TTC549 (cell line): ENCODE measurements around the gene GPC3.

Experiments
- FAIRE-seq: peaks from 2 replicates; lab custom pipeline; 2012; peaks lifted over from hg19 to GRCh38; lab: Jason Lieb, UNC

GPC3 gene

DNA sequence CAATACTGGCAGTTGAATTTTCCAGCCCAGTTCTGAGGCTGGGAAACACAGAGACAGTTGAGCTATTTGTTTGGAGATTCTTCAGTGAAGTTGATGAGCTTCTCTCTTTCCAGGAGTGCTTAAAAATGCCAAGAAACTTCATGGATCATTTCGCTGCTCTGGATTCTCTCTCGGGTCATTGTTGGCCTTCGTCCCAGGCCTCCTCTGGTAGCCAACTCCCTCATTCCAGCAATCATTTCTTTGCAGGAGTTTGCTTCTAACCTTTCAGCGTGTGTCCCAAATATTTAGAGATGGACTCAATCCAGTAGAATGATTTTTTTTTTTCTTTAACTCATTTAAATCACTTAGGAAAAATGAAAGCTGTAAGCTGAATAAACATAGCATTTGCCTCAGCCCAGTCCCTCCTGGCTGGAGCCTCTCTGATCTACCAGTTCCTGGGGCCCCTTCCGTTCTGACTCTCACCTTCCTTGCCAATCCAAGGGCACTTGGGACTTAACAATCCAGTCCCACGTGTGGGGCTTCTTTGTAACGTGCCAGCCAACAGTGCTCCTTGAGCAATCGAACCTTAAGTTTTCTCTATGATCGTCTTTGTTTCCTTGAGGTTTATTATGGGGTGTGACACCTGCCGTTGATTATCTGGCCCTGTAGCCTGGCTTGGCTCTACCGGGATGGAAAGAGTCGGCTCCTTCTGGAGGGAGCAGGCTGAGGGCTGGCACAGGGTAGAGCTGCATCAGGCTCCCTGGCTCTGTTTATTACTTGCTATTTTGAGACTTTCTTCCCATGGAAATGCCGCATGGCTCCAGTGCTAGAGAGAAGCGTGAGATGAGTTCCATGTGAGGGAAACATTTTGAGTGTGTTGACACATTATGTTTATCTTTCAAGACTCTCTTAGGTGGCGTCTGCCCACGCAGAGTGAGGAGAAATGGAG lies 489.7 kb downstream of the GPC3 start:
- FAIRE-seq, result no peak

DNA sequence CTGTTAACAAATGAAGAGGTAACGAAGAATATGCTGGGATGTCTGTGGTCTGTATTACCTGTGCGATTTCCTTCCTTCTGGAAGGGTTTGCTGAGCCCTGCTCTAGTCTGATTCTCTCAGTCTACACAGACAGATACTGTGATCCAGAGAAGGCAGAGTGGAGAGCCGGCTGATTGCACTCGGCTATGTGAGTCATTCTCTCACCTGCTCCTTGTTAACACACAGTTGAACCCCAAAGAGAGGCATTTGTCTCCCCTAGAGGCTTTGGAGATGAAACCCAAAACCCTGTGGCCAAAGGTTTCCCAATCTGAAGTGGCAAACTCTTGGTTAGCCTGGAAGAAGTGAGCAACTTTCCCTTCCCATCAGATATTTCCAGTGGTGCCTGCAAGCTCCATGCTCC lies 492.0 kb downstream of the GPC3 start:
- FAIRE-seq, result no peak

DNA sequence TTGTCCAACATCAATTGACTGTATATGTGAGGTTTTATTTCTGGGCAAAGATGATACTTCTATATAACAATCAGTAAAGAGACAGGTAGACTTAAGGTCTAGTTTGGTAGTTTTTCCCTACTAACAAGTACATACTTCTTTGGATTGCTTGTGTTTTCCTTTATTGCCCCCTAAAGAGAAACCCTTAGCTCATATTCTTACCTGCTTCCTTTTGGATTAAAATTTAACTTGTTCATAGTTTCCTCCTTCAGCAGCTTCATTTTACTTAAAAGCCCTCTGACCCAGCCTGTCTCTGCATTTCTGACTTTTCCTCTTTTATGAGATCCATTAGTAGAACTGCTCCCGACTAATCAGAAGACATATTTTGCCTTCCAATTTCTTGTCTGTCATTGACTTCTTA lies 494.4 kb downstream of the GPC3 start:
- FAIRE-seq, result no peak
